ENCODE results near the gene CHTF18.
"Not testable (repeated sequence)": the region's sequence is repeated elsewhere in the genome, so short reads cannot be mapped to it uniquely, and the experiment has no call there.

Gene CHTF18

DNA sequence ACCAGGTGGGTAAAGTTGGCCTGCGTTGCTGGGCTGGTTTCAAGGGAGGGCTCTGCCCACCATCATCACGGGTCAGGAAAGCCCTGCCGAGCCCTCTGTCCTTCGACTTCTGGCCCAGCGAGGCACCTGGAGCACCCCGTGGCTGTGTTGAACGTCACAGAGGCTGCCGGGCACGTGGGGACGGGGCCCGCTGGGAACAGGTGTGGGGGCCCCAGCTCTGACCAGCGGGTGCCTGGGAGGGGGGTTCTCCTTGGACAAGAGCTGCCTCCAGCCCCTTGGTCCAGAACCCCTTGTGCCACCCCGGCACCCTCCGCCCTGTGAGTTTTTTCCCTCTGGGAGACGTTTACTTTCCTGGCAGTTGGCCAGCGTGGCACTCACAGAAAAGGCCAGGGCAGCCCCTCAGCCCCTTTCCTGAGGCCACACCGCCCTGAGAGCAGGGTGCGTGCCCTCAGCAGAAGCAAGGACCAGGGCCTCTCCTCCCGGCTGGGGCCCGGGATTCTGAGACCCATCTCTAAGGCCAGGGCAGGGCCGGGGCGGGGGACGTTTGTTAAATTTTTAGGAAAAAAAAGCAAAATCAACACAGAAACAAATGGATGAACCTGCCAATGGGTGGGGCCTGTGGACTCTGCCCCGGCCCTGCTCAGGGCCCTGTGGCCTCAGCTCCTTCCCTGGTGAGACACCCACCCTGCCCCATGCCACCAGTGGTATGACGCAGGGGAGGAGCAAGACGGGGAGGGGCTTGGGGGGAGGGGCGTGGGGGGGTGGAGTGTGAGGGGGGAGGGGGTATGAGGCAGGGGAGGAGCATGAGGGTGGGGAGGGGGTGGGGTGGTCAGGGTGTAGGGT is 43.4 kb downstream of the CHTF18 start:
- no peak for DNase-seq

- no peak for DNase-seq
Measured at GRCh38 chr16:832652-833336, 44.4 kb downstream of the CHTF18 start.

DNA sequence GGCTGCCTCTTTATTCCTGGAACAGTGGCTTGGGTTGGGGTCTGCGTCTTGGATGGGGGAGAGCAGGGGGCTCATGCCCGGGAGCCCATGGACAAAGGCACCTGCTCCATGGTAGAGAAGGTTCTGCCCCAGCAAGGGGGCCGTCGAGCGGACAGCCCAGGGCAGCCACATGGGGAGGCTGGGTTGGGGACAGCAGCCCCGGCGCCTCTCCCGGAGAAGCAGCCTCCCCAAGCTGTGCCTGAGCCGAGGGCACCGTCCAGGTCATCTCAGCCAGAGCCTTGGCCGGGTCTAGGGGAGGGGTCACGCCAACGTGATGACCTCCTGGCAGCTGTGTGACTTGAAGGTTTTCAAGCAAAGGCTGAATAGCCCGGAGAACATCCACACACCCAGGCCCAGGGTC is 45.0 kb downstream of the CHTF18 start:
- no peak for DNase-seq

GRCh38 chr16:835373-835772 is 47.0 kb downstream of the CHTF18 start:
- DNase-seq, result no peak

- no peak for DNase-seq
Measured at GRCh38 chr16:836221-836620, 47.8 kb downstream of the CHTF18 start.

GRCh38 chr16:836822-837221 is 48.4 kb downstream of the CHTF18 start:
- DNase-seq, result not testable (repeated sequence)

GRCh38 chr16:838741-839140 is 50.3 kb downstream of the CHTF18 start:
- DNase-seq, result no peak

DNA sequence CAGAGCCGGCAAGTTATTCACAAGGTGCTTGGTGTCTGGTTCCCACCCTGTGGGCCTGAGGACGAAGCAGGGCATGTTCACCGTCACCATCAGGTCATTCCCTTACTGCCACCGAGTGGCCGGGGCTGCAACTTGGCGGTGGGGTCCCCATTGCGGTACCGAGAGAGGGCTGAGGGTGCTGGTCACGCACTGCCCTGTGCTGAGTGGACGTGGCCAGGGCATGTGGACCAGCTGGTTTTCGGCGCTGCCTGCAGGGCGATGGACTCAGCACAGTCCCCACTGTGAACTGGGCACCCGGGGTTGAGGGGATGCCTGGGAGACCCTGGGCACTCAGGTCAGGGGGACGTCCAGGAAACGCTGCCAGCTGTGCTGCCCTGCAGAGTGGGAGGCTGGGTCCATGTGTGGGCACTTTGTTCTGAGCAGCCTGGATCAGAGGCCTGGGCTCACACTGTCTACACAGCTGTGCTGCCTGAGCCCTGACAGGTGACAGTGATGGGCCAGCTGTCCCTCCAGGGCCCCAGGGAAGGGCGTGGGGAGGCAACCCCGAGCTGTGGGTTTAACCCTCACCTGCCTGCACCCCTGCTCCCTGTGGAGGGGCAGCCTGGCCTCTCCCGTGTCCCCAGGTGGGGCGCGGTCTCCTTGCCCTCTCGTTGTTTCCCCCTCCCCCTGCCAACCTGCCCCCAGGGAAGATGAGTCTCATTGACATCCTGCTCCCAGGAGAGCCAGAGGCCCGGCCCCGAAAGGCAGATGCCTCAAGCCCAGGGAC is 51.4 kb downstream of the CHTF18 start:
- DNase-seq, result no peak

DNA sequence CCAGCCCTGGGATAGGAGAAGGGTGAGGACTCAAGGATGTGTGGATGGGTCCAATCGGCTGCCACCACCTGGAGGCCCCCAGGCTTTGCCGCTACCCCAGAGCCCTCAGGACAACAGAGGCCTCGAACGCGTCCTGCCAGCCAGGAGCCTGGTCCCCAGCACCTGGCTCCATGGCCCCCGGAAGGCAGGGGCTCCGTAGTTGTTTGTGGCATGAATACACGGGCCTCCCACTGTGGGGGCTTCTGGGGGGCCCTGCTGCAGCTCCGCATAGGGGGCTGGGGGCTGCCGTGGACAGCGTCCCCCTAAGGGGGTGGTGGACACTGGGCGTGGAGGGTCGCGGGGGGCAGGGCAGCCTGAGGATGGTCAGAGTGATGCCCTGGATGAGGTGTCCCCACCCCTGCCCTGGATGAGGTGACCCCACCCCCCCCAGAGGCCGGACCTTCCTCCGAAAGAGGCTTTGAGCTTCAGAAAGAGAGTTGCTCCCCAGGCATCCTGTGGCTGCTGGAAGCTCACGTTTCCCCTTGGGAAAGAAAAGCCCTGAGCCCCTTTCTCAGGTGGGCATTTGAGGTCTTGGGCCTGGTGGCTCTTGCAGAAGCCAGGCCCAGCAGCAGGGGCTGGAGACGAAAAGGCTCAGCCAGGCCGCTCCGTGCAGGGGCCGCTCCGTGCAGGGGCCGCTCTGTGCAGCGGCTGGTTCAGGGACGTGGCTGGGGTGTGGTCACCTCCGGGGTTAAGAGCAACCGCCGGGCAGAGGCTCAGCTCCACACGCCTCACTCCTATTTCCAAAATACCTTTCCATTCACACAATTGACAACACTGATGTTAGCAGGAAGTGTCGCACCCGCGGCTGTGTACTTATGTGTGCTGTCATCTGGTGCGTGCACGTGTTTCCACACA is 52.4 kb downstream of the CHTF18 start:
- DNase-seq, result no peak

DNA sequence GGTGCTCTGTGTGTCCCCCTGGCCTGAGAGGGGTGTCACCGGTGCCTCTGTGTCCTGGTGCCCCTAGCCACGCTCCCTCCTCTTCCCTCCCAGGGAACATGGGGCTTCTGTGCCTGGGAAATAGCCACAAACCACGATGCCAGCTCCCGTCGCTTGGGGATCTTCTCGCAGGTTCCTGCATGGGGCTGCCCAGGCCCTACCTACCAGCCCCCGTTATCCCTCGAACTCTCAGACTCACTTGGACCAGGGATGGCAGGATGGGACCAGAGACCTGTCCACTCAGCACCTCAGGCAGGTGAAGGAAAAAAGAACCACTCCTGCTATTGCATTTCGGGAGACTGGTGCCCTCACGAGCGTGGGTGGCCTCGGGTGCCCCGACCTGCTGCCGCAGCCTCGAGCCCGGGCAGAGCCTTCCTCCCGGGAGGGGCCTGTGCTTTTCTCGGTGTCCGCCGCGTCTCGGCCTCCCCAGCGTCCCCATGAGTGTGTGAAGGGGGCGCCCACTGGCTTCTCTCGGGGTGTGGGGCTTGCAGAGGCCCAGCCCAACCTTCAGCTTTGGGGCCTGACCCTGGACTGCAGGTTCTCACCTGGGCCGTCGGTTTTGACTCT is 53.1 kb downstream of the CHTF18 start:
- DNase-seq, result no peak

DNA sequence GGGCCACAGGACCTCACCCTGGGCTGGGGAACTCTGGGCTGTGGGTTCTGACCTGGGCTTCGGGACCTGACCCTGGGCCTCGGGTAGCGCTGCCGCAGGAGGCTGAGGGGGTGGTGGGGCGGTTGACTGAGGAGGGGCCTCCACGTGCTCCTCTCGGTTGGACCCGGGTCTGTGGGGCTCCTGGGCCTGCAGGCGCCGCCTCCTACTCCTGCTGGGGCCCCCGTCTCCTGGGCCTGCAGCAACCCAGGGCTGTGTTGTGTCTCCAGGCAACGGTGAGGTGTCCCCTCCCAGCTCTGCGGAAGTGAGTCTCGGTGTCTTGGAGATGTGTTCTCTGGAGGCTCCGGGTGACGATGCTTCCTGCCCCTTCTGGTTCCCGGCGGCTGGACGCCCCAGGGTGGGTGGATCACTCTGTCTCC is 53.6 kb downstream of the CHTF18 start:
- DNase-seq, result no peak

DNA sequence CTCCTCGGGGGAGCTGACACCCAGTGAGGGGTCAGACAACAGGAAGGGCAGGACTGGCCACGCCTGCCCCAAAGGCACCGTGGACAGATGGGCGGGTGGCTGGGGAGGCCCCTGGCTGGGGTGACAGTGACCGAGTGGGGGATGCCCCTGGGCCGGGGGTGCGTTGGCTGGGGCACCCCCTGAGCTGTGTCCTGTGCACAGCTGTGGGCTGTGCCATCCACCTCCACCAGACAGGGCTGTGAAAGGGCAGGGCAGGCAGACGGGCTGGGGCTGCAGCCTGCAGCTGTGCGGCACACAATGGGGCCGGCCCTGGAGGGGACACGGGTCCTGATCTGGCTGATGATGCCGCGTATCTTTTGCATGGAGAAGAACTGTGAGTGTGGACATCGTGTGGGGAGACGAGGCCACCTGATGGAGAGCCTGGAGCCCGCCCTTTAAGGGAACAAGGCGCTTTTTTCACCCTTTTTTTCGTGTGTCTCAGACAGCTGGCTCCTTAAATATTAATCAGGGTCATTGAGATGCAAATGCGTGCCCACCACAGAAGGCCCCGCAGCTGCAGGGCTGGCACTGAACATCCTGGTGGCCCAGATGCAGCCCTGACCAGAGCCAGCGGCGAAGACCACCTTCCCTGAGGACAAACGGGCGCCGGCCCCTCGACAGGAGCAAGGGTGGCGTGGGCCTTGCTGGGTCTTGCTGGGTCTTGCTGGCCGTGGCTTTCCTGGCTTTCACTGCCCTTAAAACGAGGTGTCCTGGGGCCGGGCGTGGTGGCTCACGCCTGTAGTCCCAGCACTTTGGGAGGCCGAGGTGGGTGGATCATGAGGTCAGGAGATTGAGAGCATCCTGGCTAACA is 54.5 kb downstream of the CHTF18 start:
- no peak for DNase-seq

GRCh38 chr16:843771-844170 is 55.4 kb downstream of the CHTF18 start:
- no peak for DNase-seq

DNA sequence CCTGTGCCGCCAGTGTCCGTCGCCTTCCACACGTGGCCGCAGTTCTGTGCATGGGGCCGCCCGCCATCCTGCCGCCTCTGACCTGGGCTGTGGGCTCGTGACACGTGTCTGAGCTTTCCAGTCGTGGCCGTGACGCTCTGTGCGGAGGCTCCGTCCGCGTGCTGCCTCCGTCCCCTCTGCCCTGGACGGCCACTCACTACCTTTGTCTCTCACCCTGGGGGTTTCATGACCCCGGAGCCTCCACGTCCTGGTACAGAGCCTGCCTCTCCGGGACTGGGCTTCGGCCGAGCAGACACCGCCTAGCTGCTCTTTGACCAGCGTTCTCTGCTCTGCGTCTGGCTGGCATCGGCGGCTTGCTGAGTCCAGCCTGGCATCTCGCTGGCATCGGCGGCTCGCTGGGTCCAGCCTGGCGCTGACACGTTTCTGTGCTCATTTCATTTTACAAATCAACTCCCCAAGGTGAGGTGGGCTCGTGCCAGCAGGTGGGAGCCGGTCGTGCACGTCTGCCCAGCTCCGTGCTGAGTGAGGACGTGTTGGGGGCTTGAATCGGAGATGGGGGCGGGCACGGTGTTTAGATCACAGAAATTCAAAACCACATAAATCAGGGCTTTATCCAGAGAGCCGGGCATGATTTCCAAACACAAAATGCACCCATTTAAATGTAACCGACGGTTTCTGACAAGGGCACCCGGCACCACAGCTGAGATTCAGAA is 56.4 kb downstream of the CHTF18 start:
- DNase-seq, result no peak

DNA sequence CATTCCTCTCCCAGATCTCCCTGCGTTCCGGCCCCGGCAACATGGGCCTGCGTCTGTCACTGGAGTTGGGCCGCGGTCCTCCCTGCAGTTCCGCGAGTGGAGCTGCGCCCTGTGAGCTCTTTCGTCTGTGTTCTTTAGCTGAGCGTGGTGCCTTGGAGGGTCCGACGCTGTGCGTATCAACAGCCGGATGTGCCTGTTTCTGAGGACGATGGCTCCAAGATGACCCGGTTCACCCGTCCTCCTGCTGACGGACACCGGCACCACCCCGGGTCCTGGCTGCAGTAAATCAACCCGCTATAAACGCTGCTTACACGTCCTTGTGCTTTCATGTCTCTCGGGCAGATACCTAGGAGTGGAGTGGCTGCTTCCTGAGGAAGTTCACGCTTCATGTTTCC is 56.9 kb downstream of the CHTF18 start:
- no peak for DNase-seq

- no peak for DNase-seq
Measured at GRCh38 chr16:847151-847550, 58.7 kb downstream of the CHTF18 start.

Measured in fibroblast of skin of scalp (primary cell).